GM12873 (cell line): ENCODE measurements around the gene CNOT6.

Experiments
- CTCF ChIP-seq: IDR thresholded peaks from 2 replicates; pipeline ENCODE4 v1.5.1; 2012; ENCODE audit warnings: low read depth, mild to moderate bottlenecking, moderate library complexity, low read length, control low read depth; ENCODE audit not compliant: insufficient read depth; ENCODE audit errors: missing control alignments

Gene CNOT6

GRCh38 chr5:180602481-180603075, 108.4 kb downstream of the CNOT6 start:
- no peak for TF ChIP-seq CTCF

DNA sequence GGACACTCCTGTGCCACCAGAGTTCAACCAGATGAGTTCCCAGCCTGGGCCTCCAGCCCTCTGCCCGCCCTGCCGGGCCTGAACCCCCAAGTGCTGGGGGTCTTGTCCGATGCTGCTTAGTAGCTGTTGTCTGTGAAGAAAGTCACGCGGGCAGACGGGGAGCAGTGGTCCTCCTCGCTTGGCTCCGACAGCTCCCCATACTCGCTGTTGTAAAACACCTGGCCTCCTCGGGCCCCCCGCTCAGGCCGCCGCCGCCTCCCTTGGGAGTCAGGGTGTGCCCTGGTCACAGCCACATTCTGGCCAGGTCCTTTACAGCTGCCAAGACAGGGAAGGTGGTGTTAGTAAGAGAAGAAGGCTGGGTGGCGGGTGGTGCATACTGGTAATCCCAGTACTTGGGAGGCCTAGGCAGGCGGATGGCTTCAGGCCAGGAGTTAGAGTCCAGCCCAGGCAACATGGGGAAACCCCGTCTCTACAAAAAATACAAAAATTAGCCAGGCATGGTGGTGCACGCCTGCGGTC, 109.0 kb downstream of the CNOT6 start:
- no peak for TF ChIP-seq CTCF

GRCh38 chr5:180604271-180604670, 110.1 kb downstream of the CNOT6 start:
- no peak for TF ChIP-seq CTCF

GRCh38 chr5:180605554-180606214, 111.5 kb downstream of the CNOT6 start:
- TF ChIP-seq CTCF = peak; percentile 93

DNA sequence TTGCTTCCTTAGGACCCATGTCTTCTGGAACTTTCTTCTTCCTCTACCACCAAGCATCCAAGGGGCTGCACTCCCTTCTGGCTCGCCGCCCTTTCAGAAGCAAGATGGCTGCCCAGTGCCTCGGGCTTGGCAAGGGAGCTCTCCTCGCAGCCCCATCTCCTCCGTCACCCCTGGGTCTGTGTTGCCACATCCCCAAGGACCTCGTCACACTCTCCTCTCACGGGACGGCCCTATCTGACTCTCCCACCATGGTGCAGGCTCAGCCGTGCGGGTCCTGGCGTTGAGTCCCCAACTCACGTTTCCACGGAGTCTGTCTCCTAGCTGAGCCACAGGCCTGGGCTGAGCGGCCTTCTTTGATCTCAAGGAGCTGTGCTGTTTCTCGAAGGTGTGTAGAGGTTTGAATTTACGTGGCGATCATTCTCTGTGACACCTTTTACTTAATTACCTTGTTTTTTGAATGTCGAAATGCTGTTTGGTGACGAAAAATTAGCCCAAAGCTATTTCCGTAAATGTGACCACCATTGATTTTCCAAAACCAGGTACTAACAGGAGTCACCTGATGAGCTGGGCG, 112.1 kb downstream of the CNOT6 start:
- no peak for TF ChIP-seq CTCF

DNA sequence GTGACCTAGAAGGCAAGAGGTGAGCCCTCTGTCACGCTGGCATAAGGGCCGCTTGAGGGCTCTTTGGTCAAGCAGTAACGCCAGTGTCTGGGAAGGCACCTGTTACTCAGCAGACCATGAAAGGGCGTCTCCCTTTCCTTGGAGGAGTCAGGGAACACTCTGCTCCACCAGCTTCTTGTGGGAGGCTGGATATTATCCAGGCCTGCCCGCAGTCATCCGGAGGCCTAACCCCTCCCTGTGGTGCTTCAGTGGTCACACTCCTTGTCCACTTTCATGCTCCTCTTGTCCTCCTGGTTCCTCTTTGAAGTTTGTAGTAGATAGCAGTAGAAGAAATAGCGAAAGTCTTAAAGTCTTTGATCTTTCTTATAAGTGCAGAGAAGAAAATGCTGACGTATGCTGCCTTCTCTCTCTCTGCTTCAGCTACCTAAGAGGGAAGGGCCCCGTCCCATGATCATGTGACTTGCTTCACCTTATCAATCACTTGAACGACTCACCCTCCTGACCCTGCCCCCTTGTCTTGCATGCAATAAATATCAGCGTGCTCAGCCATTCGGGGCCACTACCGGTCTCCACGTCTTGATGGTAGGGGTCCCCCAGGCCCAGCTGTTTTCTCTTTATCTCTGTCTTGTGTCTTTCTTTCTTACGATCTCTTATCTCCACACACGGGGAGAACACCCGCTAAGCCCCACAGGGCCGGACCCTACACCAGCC, 113.8 kb downstream of the CNOT6 start:
- TF ChIP-seq CTCF = no peak
